ENCODE results near the gene DUS1L. TPM values are rescaled to one million over a fixed set of nuclear protein-coding genes. Genes with fewer than 3 reads are reported as not detected.

Gene DUS1L
- polyA plus RNA-seq, 1 of the 3 experiments (the other 2 are of a cell fraction) = 163 TPM

GRCh38 chr17:82077617-82078358 lies 12.2 kb upstream of the DUS1L start:
- Histone ChIP-seq H3K9ac (no peak overlapping the region), H3K9me3 (no peaks in the 10 kb centered on the region), H3K4me1 (ENCODE audit: control insufficient read depth in 1 of 2, insufficient read depth in 2 of 2, low read depth in 1 of 2, low read length in 1 of 2) (no peaks in the 10 kb centered on the region), H3K9me2 (no peaks in the 10 kb centered on the region), H4K20me1 (ENCODE audit: insufficient read depth) (no peaks in the 10 kb centered on the region), H3K4me2 (no peak overlapping the region), H3K36me3 (replicated peaks in 1 of 2; ENCODE audit: control insufficient read depth in 1 of 2, insufficient read depth in 2 of 2, low read length in 1 of 2) (peaks cover 16 to 42% of the 10 kb centered on the region in 2 experiments), H3K27ac (ENCODE audit: low read depth in 2 of 2, low read length in 1 of 2) (no peak overlapping the region), H3K4me3 (ENCODE audit: low read depth in 2 of 2, low read length in 1 of 2) (no peak overlapping the region), H2AFZ (ENCODE audit: low read depth) (no peak overlapping the region), H3K79me2 (ENCODE audit: insufficient read depth) (no peaks in the 10 kb centered on the region), H3F3A (replicated peaks; ENCODE audit: insufficient read depth) (peaks cover 17% of the 10 kb centered on the region), H3K27me3 (ENCODE audit: insufficient read depth) (no peaks in the 10 kb centered on the region)
- CTCF ChIA-PET = interaction anchor here (0.7 to 2.2 kb wide), 4 partner anchors 27 to 118 kb away, joined by 4 to 14 read pairs (median 4); partner anchors contain the start of gene DCXR
- 88% methylated on average over 25 of the region's 28 CpGs for WGBS (ENCODE audit: low lambda C conversion rate)
- no peak for TF ChIP-seq GATA2 (CRISPR knock-in tag; IDR thresholded peaks at IDR 0.05)
- TF ChIP-seq RXRA (IDR thresholded peaks at IDR 0.05; ENCODE audit: borderline replicate concordance, low read depth) = no peak
- no peak for TF ChIP-seq NFIC (IDR thresholded peaks at IDR 0.05; ENCODE audit: borderline replicate concordance)
- no peak for TF ChIP-seq SMC3 (IDR thresholded peaks at IDR 0.05; ENCODE audit: low read depth, low read length)
- no peak for TF ChIP-seq YY1 (IDR thresholded peaks at IDR 0.05; ENCODE audit: low read depth)
- no peak for TF ChIP-seq CHD2 (IDR thresholded peaks at IDR 0.05; ENCODE audit: low read length, partially characterized antibody)
- no peak for TF ChIP-seq SIN3A (IDR thresholded peaks at IDR 0.05; ENCODE audit: borderline replicate concordance, low read depth, low read length)
- no peak for TF ChIP-seq JUND (IDR thresholded peaks at IDR 0.05)
- TF ChIP-seq REST (IDR thresholded peaks at IDR 0.05; ENCODE audit: low read depth, low read length) = no peak
- TF ChIP-seq GABPA (IDR thresholded peaks at IDR 0.05; ENCODE audit: low read depth) = no peak
- no peak for TF ChIP-seq FOXJ3 (CRISPR knock-in tag; IDR thresholded peaks at IDR 0.05)
- POLR2A ChIA-PET = no interaction called here
- no peak for DNase-seq

- Histone ChIP-seq H3K36me3 (replicated peaks in 1 of 2; ENCODE audit: control insufficient read depth in 1 of 2, insufficient read depth in 2 of 2, low read length in 1 of 2) (peaks cover 11 to 34% of the 10 kb centered on the region in 2 experiments), H3K4me2 (no peak overlapping the region), H3K4me3 (ENCODE audit: low read depth in 2 of 2, low read length in 1 of 2) (no peak overlapping the region), H3F3A (replicated peaks; ENCODE audit: insufficient read depth) (peaks cover 17% of the 10 kb centered on the region), H3K4me1 (ENCODE audit: control insufficient read depth in 1 of 2, insufficient read depth in 2 of 2, low read depth in 1 of 2, low read length in 1 of 2) (no peaks in the 10 kb centered on the region), H3K9me3 (no peaks in the 10 kb centered on the region), H3K27me3 (ENCODE audit: insufficient read depth) (no peaks in the 10 kb centered on the region), H2AFZ (ENCODE audit: low read depth) (no peak overlapping the region), H3K9ac (no peak overlapping the region), H3K9me2 (no peaks in the 10 kb centered on the region), H3K79me2 (ENCODE audit: insufficient read depth) (no peaks in the 10 kb centered on the region), H3K27ac (ENCODE audit: low read depth in 2 of 2, low read length in 1 of 2) (no peak overlapping the region), H4K20me1 (ENCODE audit: insufficient read depth) (no peaks in the 10 kb centered on the region)
- 90% methylated on average over 19 of the region's 21 CpGs for WGBS (ENCODE audit: low lambda C conversion rate)
- ChIA-PET POLR2A (interaction anchor here (0.6 to 1.2 kb wide), 4 partner anchors 13 to 856 kb away, joined by 3 to 5 read pairs (median 3); no protein-coding TSS in a partner anchor), CTCF (interaction anchor here (0.6 to 2.2 kb wide), 8 partner anchors 13 to 136 kb away, joined by 3 to 14 read pairs (median 4); partner anchors contain the start of gene DCXR)
- DNase-seq = no peak
- TF ChIP-seq SMC3 (IDR thresholded peaks at IDR 0.05; ENCODE audit: low read depth, low read length) = no peak
- TF ChIP-seq CHD2 (IDR thresholded peaks at IDR 0.05; ENCODE audit: low read length, partially characterized antibody) = no peak
- TF ChIP-seq RFX5 (IDR thresholded peaks at IDR 0.05; ENCODE audit: low read length) = no peak
- no peak for TF ChIP-seq SIN3A (IDR thresholded peaks at IDR 0.05; ENCODE audit: borderline replicate concordance, low read depth, low read length)
- TF ChIP-seq CTCF (IDR thresholded peaks at IDR 0.05) = no peak
- TF ChIP-seq RXRA (IDR thresholded peaks at IDR 0.05; ENCODE audit: borderline replicate concordance, low read depth) = no peak
- no peak for TF ChIP-seq REST (IDR thresholded peaks at IDR 0.05; ENCODE audit: low read depth, low read length)
- no peak for TF ChIP-seq RAD21 (IDR thresholded peaks at IDR 0.05; ENCODE audit: low read length)
Observed at GRCh38 chr17:82076785-82077591, 11.4 kb upstream of the DUS1L start.
